ENCODE measurements around the gene TSPEAR.
"Not testable (repeated sequence)": the region's sequence is repeated elsewhere in the genome, so short reads cannot be mapped to it uniquely, and the experiment has no call there.

The TSPEAR gene

GRCh38 chr21:44558695-44559094 lies 152.7 kb downstream of the TSPEAR start, which contains the start of gene KRTAP10-3:
Gene KRTAP10-3 (minus strand): TSS chr21:44558795. CDS start chr21:44558715, 80 bp downstream.
- no peak for TF ChIP-seq CTCF (IDR thresholded peaks at IDR 0.05; ENCODE audit: low read depth, low read length)
- no peak within 1 kb of the TSS for H3K4me3 ChIP-seq (ENCODE audit: low read depth, low read length)

GRCh38 chr21:44558329-44558675 lies 153.1 kb downstream of the TSPEAR start:
- H3K4me3 ChIP-seq (ENCODE audit: low read depth, low read length) = not testable (repeated sequence)

- no peak overlapping the region for H3K4me3 ChIP-seq (ENCODE audit: low read depth, low read length)
- no peak for TF ChIP-seq CTCF (IDR thresholded peaks at IDR 0.05; ENCODE audit: low read depth, low read length)
These were observed 153.7 kb downstream of the TSPEAR start for GRCh38 chr21:44557491-44558328.

GRCh38 chr21:44556879-44557278 lies 154.5 kb downstream of the TSPEAR start:
- no peak overlapping the region for H3K4me3 ChIP-seq (ENCODE audit: low read depth, low read length)
- no peak for TF ChIP-seq CTCF (IDR thresholded peaks at IDR 0.05; ENCODE audit: low read depth, low read length)

- no peak for TF ChIP-seq CTCF (IDR thresholded peaks at IDR 0.05; ENCODE audit: low read depth, low read length)
- H3K4me3 ChIP-seq (ENCODE audit: low read depth, low read length) = no peak overlapping the region
These were observed 156.0 kb downstream of the TSPEAR start for GRCh38 chr21:44555200-44555875.

- TF ChIP-seq CTCF (IDR thresholded peaks at IDR 0.05; ENCODE audit: low read depth, low read length) = no peak
- no peak overlapping the region for H3K4me3 ChIP-seq (ENCODE audit: low read depth, low read length)
These were observed 158.7 kb downstream of the TSPEAR start for GRCh38 chr21:44552681-44553080.

- H3K4me3 ChIP-seq (ENCODE audit: low read depth, low read length) = no peak overlapping the region
- no peak for TF ChIP-seq CTCF (IDR thresholded peaks at IDR 0.05; ENCODE audit: low read depth, low read length)
These were observed 159.2 kb downstream of the TSPEAR start for GRCh38 chr21:44552136-44552535.

All from WI38 (cell line).